H1 (cell line): Measurements from ENCODE around the gene OR2L5. TPM values are rescaled to one million over a fixed set of nuclear protein-coding genes. Genes with fewer than 3 reads are reported as not detected.

Experiments used
- CTCF ChIA-PET: fragments of 300-600 bp; sonication (Branson Sonifier 250); formaldehyde crosslinking; loops from one replicate; lab custom pipeline; 2021; ENCODE audit not compliant: partially characterized antibody; lab: Charles Lee
- POLR2A ChIA-PET: fragments of 300-600 bp; sonication (Branson Sonifier 250); formaldehyde crosslinking; loops from one replicate; lab custom pipeline; 2021; ENCODE audit warnings: inconsistent platforms; ENCODE audit not compliant: partially characterized antibody; lab: Charles Lee
- DNase-seq, 2 experiments: peaks; one replicate each; pipeline versions ENCODE4 v3.0.0 to v3.0.0-alpha.2; 2010 to 2022; ENCODE audit warnings: low spot score in 2 of 2, low read depth in 1 of 2, mixed read lengths in 1 of 2
- FAIRE-seq: peaks from 2 replicates; lab custom pipeline; 2011; peaks lifted over from hg19 to GRCh38; lab: Jason Lieb, UNC
- H2AFZ ChIP-seq: 2 replicates; pipeline ENCODE4 v1.8.1; 2012; ENCODE audit warnings: low read length, inconsistent platforms
- H2AK5ac ChIP-seq: 2 replicates; pipeline ENCODE4 v1.6.1; 2013; ENCODE audit warnings: low read depth, low read length
- H2BK120ac ChIP-seq: replicated peaks from 2 replicates; pipeline ENCODE3; 2013; ENCODE audit warnings: low read depth, low read length, inconsistent platforms
- H2BK12ac ChIP-seq: 2 replicates; pipeline ENCODE4 v1.6.1; 2013; ENCODE audit warnings: low read depth, low read length
- H2BK15ac ChIP-seq: 2 replicates; pipeline ENCODE4 v1.6.1; 2013; ENCODE audit warnings: low read length
- H2BK20ac ChIP-seq: 2 replicates; pipeline ENCODE4 v1.6.1; 2013; ENCODE audit warnings: low read length
- H2BK5ac ChIP-seq: 2 replicates; pipeline ENCODE4 v1.6.1; 2013; ENCODE audit warnings: low read depth, low read length
- H3K14ac ChIP-seq: 2 replicates; pipeline ENCODE4 v1.6.1; 2013; ENCODE audit warnings: inconsistent platforms; ENCODE audit not compliant: insufficient read length
- H3K18ac ChIP-seq: 2 replicates; pipeline ENCODE4 v1.6.1; 2013; ENCODE audit warnings: low read length; ENCODE audit errors: extremely low read depth
- H3K23ac ChIP-seq: 2 replicates; pipeline ENCODE4 v1.6.1; 2013; ENCODE audit warnings: inconsistent platforms; ENCODE audit not compliant: insufficient read length
- H3K23me2 ChIP-seq: 2 replicates; pipeline ENCODE4 v1.6.1; 2013; ENCODE audit warnings: low read depth, low read length
- H3K27ac ChIP-seq: 2 replicates; pipeline ENCODE4 v1.6.1; 2011; ENCODE audit warnings: low read depth, low read length, inconsistent platforms
- H3K27me3 ChIP-seq, 4 experiments: replicated peaks in 1 of 4; 1 replicate in 1 of 4; 2 replicates in 3 of 4; pipeline versions ENCODE4 v1.6.1 to v1.8.1; 2011 to 2013; ENCODE audit warnings: low read length in 3 of 4, mild to moderate bottlenecking in 3 of 4, inconsistent platforms in 2 of 4, mixed read lengths in 2 of 4, moderate library complexity in 1 of 4; ENCODE audit not compliant: control insufficient read depth in 3 of 4, insufficient read depth in 3 of 4; ENCODE audit errors: extremely low read depth in 1 of 4
- H3K36me3 ChIP-seq, 4 experiments: 2 replicates each; pipeline versions ENCODE4 v1.6.1 to v1.8.1; 2011 to 2013; ENCODE audit warnings: mild to moderate bottlenecking in 4 of 4, low read length in 3 of 4, moderate library complexity in 2 of 4, control low read depth in 1 of 4, inconsistent platforms in 1 of 4; ENCODE audit not compliant: insufficient read depth in 4 of 4, control insufficient read depth in 2 of 4
- H3K4ac ChIP-seq: replicated peaks from 2 replicates; pipeline ENCODE3; 2013; ENCODE audit warnings: low read length, low read depth, mixed read lengths, inconsistent platforms; ENCODE audit not compliant: insufficient read length
- H3K4me1 ChIP-seq, 4 experiments: replicated peaks in 1 of 4; 1 replicate in 1 of 4; 2 replicates in 3 of 4; pipeline versions ENCODE4 v1.6.1 to v1.8.1; 2011 to 2013; ENCODE audit warnings: low read length in 3 of 4, inconsistent platforms in 2 of 4, mixed read lengths in 1 of 4; ENCODE audit not compliant: insufficient read depth in 4 of 4, control insufficient read depth in 3 of 4
- H3K4me2 ChIP-seq, 2 experiments: 2 replicates each; pipeline versions ENCODE4 v1.6.1 to v1.8.1; 2011 to 2013; ENCODE audit warnings: low read depth in 2 of 2, low read length in 2 of 2, control low read depth in 1 of 2, inconsistent platforms in 1 of 2, mild to moderate bottlenecking in 1 of 2; ENCODE audit not compliant: insufficient read depth in 1 of 2
- H3K4me3 ChIP-seq, 4 experiments: fragments of 200-600, 300-600 bp in 1 of 4; sonication (generic), shearing (Covaris generic), sonication (Bioruptor Twin) in 1 of 4; 2 replicates each; pipeline versions ENCODE4 v1.5.1 to v1.8.1; 2011 to 2016; ENCODE audit warnings: low read length in 4 of 4, low read depth in 3 of 4, control low read depth in 2 of 4, inconsistent platforms in 2 of 4, mild to moderate bottlenecking in 2 of 4, mixed read lengths in 1 of 4, moderate library complexity in 1 of 4; ENCODE audit not compliant: insufficient read depth in 2 of 4; ENCODE audit errors: extremely low read depth in 1 of 4
- H3K56ac ChIP-seq: replicated peaks from 2 replicates; pipeline ENCODE3; 2013; ENCODE audit warnings: low read depth, mild to moderate bottlenecking, mixed read lengths, low read length, inconsistent platforms; ENCODE audit not compliant: insufficient read length
- H3K79me1 ChIP-seq: 2 replicates; pipeline ENCODE4 v1.6.1; 2013; ENCODE audit warnings: low read depth, low read length, control low read depth
- H3K79me2 ChIP-seq, 2 experiments: 2 replicates each; pipeline versions ENCODE4 v1.6.1 to v1.8.1; 2012 to 2013; ENCODE audit warnings: low read length in 2 of 2, mild to moderate bottlenecking in 2 of 2, inconsistent platforms in 1 of 2; ENCODE audit not compliant: insufficient read depth in 2 of 2, control insufficient read depth in 1 of 2
- H3K9ac ChIP-seq, 4 experiments: replicated peaks in 1 of 4; 1 replicate in 1 of 4; 2 replicates in 3 of 4; pipeline versions ENCODE4 v1.6.1 to v1.8.1; 2011 to 2013; ENCODE audit warnings: low read depth in 3 of 4, low read length in 3 of 4, control low read depth in 2 of 4, mild to moderate bottlenecking in 2 of 4, moderate library complexity in 2 of 4, inconsistent platforms in 1 of 4; ENCODE audit errors: extremely low read depth in 1 of 4
- H3K9me3 ChIP-seq, 2 experiments: 2 replicates each; pipeline versions ENCODE4 v1.6.1 to v1.8.1; 2012 to 2013; ENCODE audit warnings: mild to moderate bottlenecking in 2 of 2, moderate library complexity in 2 of 2, control low read depth in 1 of 2, inconsistent platforms in 1 of 2, low read depth in 1 of 2, low read length in 1 of 2, mixed read lengths in 1 of 2; ENCODE audit not compliant: insufficient read depth in 2 of 2
- H4K20me1 ChIP-seq, 2 experiments: replicated peaks in 1 of 2; 2 replicates each; pipeline versions ENCODE3 to v1.8.1; 2011 to 2013; ENCODE audit warnings: inconsistent platforms in 2 of 2, low read length in 2 of 2, mild to moderate bottlenecking in 1 of 2; ENCODE audit not compliant: insufficient read depth in 2 of 2, control insufficient read depth in 1 of 2
- H4K5ac ChIP-seq: 2 replicates; pipeline ENCODE4 v1.6.1; 2013; ENCODE audit warnings: low read length, low read depth, mixed read lengths, inconsistent platforms; ENCODE audit not compliant: insufficient read length
- H4K8ac ChIP-seq: 2 replicates; pipeline ENCODE4 v1.8.0; 2013; ENCODE audit warnings: mild to moderate bottlenecking, moderate library complexity, low read length, inconsistent platforms; ENCODE audit not compliant: insufficient read depth; ENCODE audit errors: extremely low read depth
- H4K91ac ChIP-seq: replicated peaks from 2 replicates; pipeline ENCODE3; 2013; ENCODE audit warnings: low read length, mixed read lengths, inconsistent platforms; ENCODE audit not compliant: insufficient read length
- CBX8 ChIP-seq: fragments of 300-800, 300-1000 bp; sonication (generic); IDR thresholded peaks from 2 replicates; pipeline ENCODE4 v1.7.1; 2016; ENCODE audit warnings: low read depth, low read length, borderline replicate concordance
- EGR1 ChIP-seq: IDR thresholded peaks from 2 replicates; pipeline ENCODE4 v1.6.1; 2011; ENCODE audit warnings: low read depth, low read length, borderline replicate concordance
- FOSL1 ChIP-seq: IDR thresholded peaks from 2 replicates; pipeline ENCODE4 v1.6.1; 2011; ENCODE audit warnings: mild to moderate bottlenecking, low read depth, low read length, moderate library complexity; ENCODE audit not compliant: insufficient read depth
- RFX5 ChIP-seq: IDR thresholded peaks from 2 replicates; pipeline ENCODE4 v1.6.1; 2011; ENCODE audit warnings: low read depth, low read length, improper control_type of control experiment, borderline replicate concordance
- SAP30 ChIP-seq: fragments of 300-600 bp; sonication (generic); IDR thresholded peaks from 2 replicates; pipeline ENCODE4 v1.7.1; 2012; ENCODE audit warnings: low read length, moderate library complexity, mild to moderate bottlenecking, inconsistent platforms; ENCODE audit not compliant: insufficient read depth, insufficient replicate concordance
- SIRT6 ChIP-seq: IDR thresholded peaks from one replicate; pipeline ENCODE4 v1.7.1; 2012; ENCODE audit warnings: low read length, inconsistent platforms
- SP4 ChIP-seq: IDR thresholded peaks from 2 replicates; pipeline ENCODE4 v1.6.1; 2012; ENCODE audit warnings: low read length, inconsistent platforms
- polyA plus RNA-seq, 7 experiments: library from polyadenylated mRNA; depleted of rRNA in 3 of 7; stranded (reverse) in 5 of 7; unstranded in 2 of 7; fragments of >200 nt in 5 of 7; fragments of 200-250 nt in 2 of 7; gene quantifications; 1 replicate in 5 of 7; 2 replicates in 1 of 7; 4 replicates in 1 of 7; pipeline versions ENCODE4 v1.2.1 to v1.2.3, GENCODE V29; 2011 to 2013; ENCODE audit warnings: missing spikeins in 2 of 7, mixed read lengths in 2 of 7
- total RNA-seq: library from RNA; stranded (reverse); fragmentation: NEBNext Ultra II Directional; extraction: Animal tissue kit (Norgen Biotek cat#: 25700); gene quantifications from 2 replicates; pipeline ENCODE4 v1.2.1, GENCODE V29; 2021

OR2L5 gene
- total and polyA plus RNA-seq, 2 of the 8 experiments (the other 6 are each of a cell fraction or from before 2014, with no cell fraction given) = not detected

DNA sequence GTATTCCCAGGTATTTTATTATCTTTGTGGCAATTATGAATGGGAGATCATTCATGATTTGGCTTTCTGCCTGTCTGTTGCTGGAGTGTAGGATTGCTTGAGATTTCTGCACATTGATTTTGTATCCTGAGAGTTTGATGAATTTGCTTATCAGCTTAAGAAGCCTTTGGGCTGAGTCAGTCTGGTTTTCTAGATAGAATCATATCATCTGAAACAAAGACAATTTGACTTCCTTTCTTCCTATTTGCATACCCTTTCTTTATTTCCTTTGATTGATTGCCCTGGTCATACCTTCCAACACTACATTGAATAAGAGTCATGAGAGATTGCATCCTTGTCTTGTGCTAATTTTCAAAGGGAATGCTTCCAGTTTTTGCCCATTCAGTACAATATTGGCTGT is 41.2 kb downstream of the OR2L5 start:
- no peak overlapping the region for H2BK120ac ChIP-seq
- H4K91ac ChIP-seq = no peak overlapping the region
- H2BK12ac ChIP-seq = no peak overlapping the region
- TF ChIP-seq SIRT6 (no peak), FOSL1 (no peak), RFX5 (no peak), EGR1 (no peak), SP4 (no peak), CBX8 (no peak), SAP30 (no peak)
- no peak overlapping the region for H3K18ac ChIP-seq
- no peak overlapping the region for H4K8ac ChIP-seq
- no peak overlapping the region for H2BK15ac ChIP-seq
- no peak for FAIRE-seq
- peaks cover 39 to 43% of the 10 kb centered on the region in 2 experiments for H3K9me3 ChIP-seq
- no peaks in the 10 kb centered on the region for H3K79me1 ChIP-seq
- no peaks in the 10 kb centered on the region for H3K36me3 ChIP-seq
- H3K79me2 ChIP-seq = no peaks in the 10 kb centered on the region
- no peak overlapping the region for H3K4ac ChIP-seq
- POLR2A ChIA-PET = no interaction called here
- CTCF ChIA-PET = no interaction called here
- H3K4me3 ChIP-seq = no peak overlapping the region
- no peak overlapping the region for H2BK5ac ChIP-seq
- DNase-seq = no peak
- H3K4me2 ChIP-seq = no peak overlapping the region
- H3K4me1 ChIP-seq = no peaks in the 10 kb centered on the region
- no peak overlapping the region for H3K14ac ChIP-seq
- no peak overlapping the region for H4K5ac ChIP-seq
- no peak overlapping the region for H2AK5ac ChIP-seq
- no peak overlapping the region for H2AFZ ChIP-seq
- H4K20me1 ChIP-seq = no peaks in the 10 kb centered on the region
- no peak overlapping the region for H3K23ac ChIP-seq
- no peak overlapping the region for H3K56ac ChIP-seq
- no peak overlapping the region for H2BK20ac ChIP-seq
- no peak overlapping the region for H3K27ac ChIP-seq
- H3K9ac ChIP-seq = no peak overlapping the region
- no peaks in the 10 kb centered on the region for H3K27me3 ChIP-seq
- H3K23me2 ChIP-seq = no peaks in the 10 kb centered on the region
